Activated CD4-positive, alpha-beta T cell treated with anti-CD3 and anti-CD28 coated beads, Interleukin-2, amount 50 U/mL, for 48 hours (primary cell): Measurements from ENCODE around the gene FXN.

Experiments used
- DNase-seq, 2 experiments: peaks; one replicate each; pipeline ENCODE4 v3.0.0-alpha.2; 2020

Gene FXN

DNA sequence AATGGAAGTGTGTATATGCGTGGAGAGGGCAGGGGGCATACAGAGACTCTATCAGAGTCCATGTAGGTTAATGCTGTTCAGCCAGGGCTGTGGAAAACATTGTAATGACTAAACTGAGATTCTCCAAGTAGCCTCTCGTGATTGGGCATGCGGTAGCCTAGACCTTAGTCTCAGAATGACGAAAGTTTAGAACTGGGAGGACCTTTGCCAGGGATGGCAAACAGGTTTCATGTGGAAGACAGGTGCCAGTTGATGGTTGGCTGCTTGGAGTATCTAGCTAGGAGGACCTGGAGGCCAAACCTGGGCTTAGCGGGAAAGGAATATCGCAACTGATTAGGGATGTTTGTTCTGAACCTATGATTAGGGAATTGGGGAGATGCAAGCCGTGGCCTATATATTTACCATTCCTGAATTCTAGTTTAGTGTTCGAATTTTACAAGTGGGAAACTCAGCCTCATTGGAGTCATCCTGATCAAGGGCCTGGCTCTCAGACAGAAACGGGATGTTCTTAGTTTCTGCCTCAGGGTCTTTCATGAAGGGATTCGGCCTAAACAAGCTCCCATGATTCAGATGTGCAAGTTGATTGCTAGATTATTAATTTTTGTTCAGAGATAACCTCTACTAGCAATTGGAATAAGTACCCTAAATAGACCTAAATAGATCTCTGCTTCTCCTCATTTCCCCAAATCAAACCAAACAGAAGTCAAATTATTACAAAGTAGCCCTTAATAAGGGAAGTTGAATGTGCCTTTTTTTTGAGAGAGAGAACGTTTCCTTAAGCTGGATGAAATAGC, 111.7 kb downstream of the FXN start:
- no peak for DNase-seq

DNA sequence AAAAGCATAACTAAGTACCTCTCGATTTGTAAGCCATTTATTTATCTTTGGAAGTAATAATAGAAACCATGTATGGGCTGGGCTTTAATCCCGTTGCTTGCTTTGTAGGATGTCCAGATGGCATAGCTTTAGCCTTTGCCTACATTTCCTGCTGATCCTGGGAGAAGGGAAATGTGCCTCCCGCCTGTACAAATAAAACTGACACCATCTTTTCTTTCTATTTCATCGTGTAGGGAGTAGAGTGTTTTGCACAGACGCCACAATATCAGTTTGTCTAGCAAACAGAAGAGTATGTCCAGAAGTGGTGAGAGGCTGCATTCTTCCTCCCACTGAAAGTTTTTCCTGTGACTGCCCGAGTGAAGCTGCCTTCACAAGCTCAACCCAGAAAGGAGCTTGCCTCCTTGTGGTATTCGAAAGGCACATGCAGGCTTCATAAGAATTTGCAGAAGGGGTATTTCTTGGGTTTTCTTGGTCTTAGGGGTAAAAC, 113.8 kb downstream of the FXN start:
- no peak for DNase-seq
